ENCODE data around the gene PRDM16.

DNA sequence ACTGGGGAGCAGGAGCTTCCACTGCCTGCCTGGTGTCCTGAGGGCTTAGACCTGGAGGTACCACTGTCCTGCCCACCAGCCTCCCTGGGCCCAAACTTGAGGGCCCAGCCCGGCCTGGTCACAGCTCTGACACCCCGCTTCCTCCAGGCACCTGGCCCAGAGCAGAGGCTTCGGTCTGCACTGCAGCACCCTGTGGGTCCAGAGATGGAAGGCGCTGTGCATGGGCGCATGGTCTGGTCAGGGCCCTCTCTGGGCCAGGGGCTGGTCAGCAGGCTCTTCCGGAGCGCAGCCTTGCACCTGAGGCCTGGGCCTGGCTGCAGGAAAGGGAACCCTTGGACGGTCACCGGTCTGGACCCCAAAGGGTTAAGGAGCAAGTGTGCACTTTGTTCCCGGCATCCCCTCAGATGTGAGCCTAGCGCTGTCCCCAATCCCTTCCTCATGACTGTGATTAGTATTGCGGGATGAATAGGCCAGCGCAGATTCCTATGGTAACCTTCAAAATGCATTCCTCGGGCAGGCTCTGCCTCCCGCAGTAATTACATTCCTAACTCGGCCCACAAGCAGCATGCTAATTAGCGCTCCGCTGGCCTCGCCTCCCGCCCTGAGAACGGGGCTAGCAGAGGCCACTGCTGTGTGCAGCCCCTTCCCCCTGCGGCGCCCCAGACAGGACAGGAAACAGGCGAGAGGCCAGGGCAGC is 36.3 kb downstream of the PRDM16 start:
- TF ChIP-seq POLR2A (IDR thresholded peaks at IDR 0.05; ENCODE audit: low read length) (no peak), GATA1 (IDR thresholded peaks at IDR 0.05; ENCODE audit: low read depth, low read length) (no peak)

Measured in erythroblast (primary cell).